B cell (primary cell): Measurements from ENCODE around the gene AK4. TPM values are rescaled to one million over a fixed set of nuclear protein-coding genes. Genes with fewer than 3 reads are reported as not detected.

Source experiments
- ATAC-seq: fragments of 200-7000 bp; cut with Tn5 transposase; one replicate; pipeline ENCODE4 v1.10.0; 2021; ENCODE audit warnings: low read depth, mild to moderate bottlenecking, moderate number of reproducible peaks, moderate library complexity
- CTCF ChIA-PET: fragments of 350-600 bp; sonication (Branson Sonifier 250); formaldehyde crosslinking; loops from one replicate; lab custom pipeline; 2021; ENCODE audit warnings: antibody characterized with exemption, inconsistent platforms; lab: Charles Lee
- POLR2A ChIA-PET: fragments of 350-600 bp; sonication (Branson Sonifier 250); formaldehyde crosslinking; loops from one replicate; lab custom pipeline; 2021; ENCODE audit warnings: antibody characterized with exemption; lab: Charles Lee
- DNase-seq: peaks from one replicate; pipeline ENCODE4 v3.0.0; 2013
- H2AFZ ChIP-seq: 2 replicates; pipeline ENCODE4 v1.6.1; 2012; ENCODE audit warnings: mild to moderate bottlenecking, low read depth, low read length; ENCODE audit not compliant: insufficient read depth, poor library complexity, severe bottlenecking
- H3K27ac ChIP-seq, 2 donors: 1 replicate in 1 of 2; 2 replicates in 1 of 2; pipeline ENCODE4 v1.5.1; 2012 to 2013; ENCODE audit warnings: low read length in 2 of 2, mild to moderate bottlenecking in 2 of 2, moderate library complexity in 1 of 2
- H3K27me3 ChIP-seq, 4 experiments: fragments of 200-600 bp in 1 of 4; sonication (generic) in 1 of 4; replicated peaks in 1 of 4; 1 replicate in 2 of 4; 2 replicates in 2 of 4; pipeline versions ENCODE4 v1.6.1 to v1.7.0; 2013 to 2016; ENCODE audit warnings: low read length in 3 of 4, mild to moderate bottlenecking in 2 of 4, mixed read lengths in 1 of 4, moderate library complexity in 1 of 4; ENCODE audit not compliant: insufficient read depth in 4 of 4, control insufficient read depth in 3 of 4; ENCODE audit errors: control extremely low read depth in 1 of 4
- H3K36me3 ChIP-seq, 2 experiments: replicated peaks in 1 of 2; 1 replicate in 1 of 2; 2 replicates in 1 of 2; pipeline versions ENCODE4 v1.6.1 to v1.7.1; 2013; ENCODE audit warnings: low read length in 1 of 2; ENCODE audit not compliant: insufficient read depth in 2 of 2, control insufficient read depth in 1 of 2; ENCODE audit errors: control extremely low read depth in 1 of 2, extremely low read depth in 1 of 2
- H3K4me1 ChIP-seq, 2 donors: fragments of 200-600 bp in 1 of 2; sonication (generic) in 1 of 2; 1 replicate in 1 of 2; 2 replicates in 1 of 2; pipeline versions ENCODE4 v1.5.1 to v1.6.1; 2013 to 2017; ENCODE audit warnings: low read length in 2 of 2; ENCODE audit not compliant: control insufficient read depth in 2 of 2, insufficient read depth in 2 of 2
- H3K4me2 ChIP-seq: replicated peaks from 2 replicates; pipeline ENCODE3; 2012; ENCODE audit warnings: mild to moderate bottlenecking, low read depth, low read length; ENCODE audit not compliant: poor library complexity, severe bottlenecking
- H3K4me3 ChIP-seq, 5 experiments: fragments of 200-600 bp in 1 of 5; sonication (generic) in 1 of 5; 1 replicate in 3 of 5; 2 replicates in 2 of 5; pipeline versions ENCODE4 v1.5.1 to v1.7.0; 2011 to 2016; ENCODE audit warnings: low read length in 4 of 5, mild to moderate bottlenecking in 4 of 5, low read depth in 2 of 5, control low read depth in 1 of 5, moderate library complexity in 1 of 5; ENCODE audit not compliant: insufficient read depth in 1 of 5; ENCODE audit errors: control extremely low read depth in 1 of 5, extremely low read depth in 1 of 5
- H3K79me2 ChIP-seq: fragments of 200-600 bp; sonication (generic); one replicate; pipeline ENCODE4 v1.6.0; 2016; ENCODE audit warnings: low read length; ENCODE audit not compliant: control insufficient read depth, insufficient read depth
- H3K9ac ChIP-seq: fragments of 200-600 bp; sonication (generic); 2 replicates; pipeline ENCODE4 v1.6.1; 2017; ENCODE audit warnings: mild to moderate bottlenecking, low read length, moderate library complexity
- H3K9me3 ChIP-seq, 3 donors: one replicate each; pipeline versions ENCODE4 v1.6.1 to v1.7.1; 2013; ENCODE audit warnings: low read length in 2 of 3; ENCODE audit not compliant: control insufficient read depth in 2 of 3, insufficient read depth in 1 of 3; ENCODE audit errors: control extremely low read depth in 1 of 3
- H4K20me1 ChIP-seq: 2 replicates; pipeline ENCODE4 v1.6.0; 2012; ENCODE audit warnings: mild to moderate bottlenecking, low read length; ENCODE audit not compliant: insufficient read depth, control insufficient read depth, poor library complexity, severe bottlenecking
- H3K27ac Mint-ChIP-seq: one replicate; pipeline ENCODE4 v1.8.0; 2021; ENCODE audit warnings: mixed read lengths
- H3K27me3 Mint-ChIP-seq: one replicate; pipeline ENCODE4 v1.8.0; 2021; ENCODE audit warnings: mixed read lengths
- H3K4me1 Mint-ChIP-seq: one replicate; pipeline ENCODE4 v1.8.0; 2021; ENCODE audit warnings: mixed read lengths
- H3K4me3 Mint-ChIP-seq: one replicate; pipeline ENCODE4 v1.8.0; 2021; ENCODE audit warnings: mixed read lengths
- H3K9me3 Mint-ChIP-seq: one replicate; pipeline ENCODE4 v1.8.0; 2022; ENCODE audit warnings: mixed read lengths; ENCODE audit not compliant: insufficient read depth
- CTCF ChIP-seq: fragments of 200-600 bp; IDR thresholded peaks from one replicate; pipeline ENCODE4 v1.8.0; 2022; ENCODE audit warnings: antibody characterized with exemption, mild to moderate bottlenecking
- EZH2 ChIP-seq: IDR thresholded peaks from 2 replicates; pipeline ENCODE4 v1.6.1; 2012; ENCODE audit warnings: borderline replicate concordance, low read depth, mild to moderate bottlenecking, moderate library complexity, low read length; ENCODE audit not compliant: insufficient read depth, poor library complexity, severe bottlenecking
- WGBS: methylation state at CpG from one replicate; pipeline ENCODE4 v1.1.5; 2013; ENCODE audit warnings: missing lambda C conversion rate; ENCODE audit not compliant: insufficient coverage; 5-methylcytosine and 5-hydroxymethylcytosine counted together
- intact Hi-C: fragments of 100-400 bp; cut with micrococcal nuclease; formaldehyde crosslinking; loops from one replicate; pipeline ENCODE4 v1.10.0; 2022
- polyA plus RNA-seq: library from polyadenylated mRNA; depleted of rRNA; stranded (reverse); fragments of >200 nt; gene quantifications from 2 replicates; pipeline ENCODE4 v1.2.3, GENCODE V29; 2012
- total RNA-seq, 2 donors: library from RNA; stranded (reverse); fragments of 120-200 nt in 1 of 2; gene quantifications; 1 replicate in 1 of 2; 2 replicates in 1 of 2; pipeline versions ENCODE4 v1.2.3 to v1.2.4, GENCODE V29; 2013 to 2022

The AK4 gene
- total and polyA plus RNA-seq, 2 donors (not counting 1 experiment from before 2014, with no cell fraction given) = 0.34 TPM; not detected in 1

GRCh38 chr1:65230731-65231481 is 82.9 kb downstream of the AK4 start:
- Histone ChIP-seq H3K4me3 (no peak overlapping the region), H3K4me1 (no peaks in the 10 kb centered on the region), H2AFZ (no peak overlapping the region), H3K36me3 (no peaks in the 10 kb centered on the region), H3K9me3 (no peaks in the 10 kb centered on the region), H3K27me3 (no peaks in the 10 kb centered on the region), H3K27ac (no peak overlapping the region), H4K20me1 (no peaks in the 10 kb centered on the region), H3K79me2 (no peaks in the 10 kb centered on the region), H3K4me2 (no peak overlapping the region), H3K9ac (no peak overlapping the region)
- whole genome bisulfite sequencing = 33% methylated on average over 1 of the region's 1 CpG
- H3K27me3 Mint-ChIP-seq = peaks cover 26% of the 10 kb centered on the region
- ChIA-PET POLR2A (no interaction called here), CTCF (interaction anchor here (0.8 kb wide), 1 partner anchor 457 kb away, joined by 3 read pairs; no protein-coding TSS in a partner anchor)
- intact Hi-C loops = no loop called here
- H3K9me3 Mint-ChIP-seq = no peaks in the 10 kb centered on the region
- ATAC-seq (no peak), DNase-seq (no peak)
- TF ChIP-seq CTCF (no peak), EZH2 (no peak)
- no peak overlapping the region for H3K27ac Mint-ChIP-seq
- no peak overlapping the region for H3K4me3 Mint-ChIP-seq
- no peaks in the 10 kb centered on the region for H3K4me1 Mint-ChIP-seq

GRCh38 chr1:65231718-65232330 is 83.8 kb downstream of the AK4 start:
- Mint-ChIP-seq H3K27me3 (peaks cover 26% of the 10 kb centered on the region), H3K4me1 (no peaks in the 10 kb centered on the region), H3K4me3 (no peak overlapping the region), H3K27ac (no peak overlapping the region), H3K9me3 (peaks cover 3% of the 10 kb centered on the region)
- no peak overlapping the region for H2AFZ ChIP-seq
- no peaks in the 10 kb centered on the region for H3K4me1 ChIP-seq
- H4K20me1 ChIP-seq = no peaks in the 10 kb centered on the region
- whole genome bisulfite sequencing = 100% methylated on average over 1 of the region's 4 CpGs
- H3K9me3 ChIP-seq = peaks cover 0 to 5% (median under 1%) of the 10 kb centered on the region in 3 donors
- ATAC-seq = no peak
- no peak for TF ChIP-seq EZH2
- no peak for TF ChIP-seq CTCF
- H3K27me3 ChIP-seq = no peaks in the 10 kb centered on the region
- intact Hi-C loops = no loop called here
- no peaks in the 10 kb centered on the region for H3K79me2 ChIP-seq
- ChIA-PET CTCF (interaction anchor here (0.8 kb wide), 1 partner anchor 456 kb away, joined by 3 read pairs; no protein-coding TSS in a partner anchor), POLR2A (no interaction called here)
- no peak overlapping the region for H3K27ac ChIP-seq
- H3K4me3 ChIP-seq = no peak overlapping the region
- no peak overlapping the region for H3K4me2 ChIP-seq
- no peaks in the 10 kb centered on the region for H3K36me3 ChIP-seq
- no peak for DNase-seq
- no peak overlapping the region for H3K9ac ChIP-seq
